HepG2 (cell line): Measurements from ENCODE around the gene GTF2I.

Source experiments
- EHMT2 ChIP-seq: fragments of 200-600 bp; sonication (generic); IDR thresholded peaks from 2 replicates; pipeline ENCODE4 v1.7.0; 2017; ENCODE audit warnings: antibody characterized with exemption, low read depth, low read length, borderline replicate concordance
- SRSF9 ChIP-seq: fragments of 200-400 bp; formaldehyde crosslinking; IDR thresholded peaks from 2 replicates; pipeline ENCODE4 v1.6.1; 2018; ENCODE audit warnings: borderline replicate concordance, mild to moderate bottlenecking, low read depth, low read length; ENCODE audit not compliant: insufficient read depth, poor library complexity, severe bottlenecking
- SUZ12 ChIP-seq: fragments of 150-350 bp; IDR thresholded peaks from 2 replicates; pipeline ENCODE4 v1.6.1; 2014; ENCODE audit warnings: low read depth, low read length
- TF ChIP-seq, protein P1 (sequence below): sonication (generic); formaldehyde crosslinking; IDR thresholded peaks from 2 replicates; pipeline ENCODE4 v1.5.0; 2020; ENCODE audit warnings: missing genetic modification reagents

DNA sequence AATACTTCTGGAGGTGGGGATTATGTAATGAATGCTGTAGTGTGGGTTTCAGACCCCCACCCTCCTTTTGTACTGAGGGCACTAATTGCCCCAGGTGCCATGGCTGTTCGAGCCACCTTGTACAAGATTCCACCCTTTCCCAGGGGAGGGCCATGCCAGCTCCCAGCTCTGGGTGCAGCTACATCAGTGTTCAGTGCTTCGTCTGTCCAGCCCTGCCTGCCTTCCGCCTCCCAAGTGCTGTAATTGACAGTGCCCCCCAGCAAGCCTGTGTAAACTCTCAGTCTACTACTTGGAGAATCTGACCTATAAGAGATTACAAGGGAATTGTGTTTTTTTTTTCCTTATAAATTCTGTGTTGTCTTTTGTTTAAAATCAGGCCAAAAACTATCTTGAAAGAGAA lies 33.0 kb downstream of the GTF2I start:
- no peak for TF ChIP-seq SRSF9
- TF ChIP-seq, protein P1, sequence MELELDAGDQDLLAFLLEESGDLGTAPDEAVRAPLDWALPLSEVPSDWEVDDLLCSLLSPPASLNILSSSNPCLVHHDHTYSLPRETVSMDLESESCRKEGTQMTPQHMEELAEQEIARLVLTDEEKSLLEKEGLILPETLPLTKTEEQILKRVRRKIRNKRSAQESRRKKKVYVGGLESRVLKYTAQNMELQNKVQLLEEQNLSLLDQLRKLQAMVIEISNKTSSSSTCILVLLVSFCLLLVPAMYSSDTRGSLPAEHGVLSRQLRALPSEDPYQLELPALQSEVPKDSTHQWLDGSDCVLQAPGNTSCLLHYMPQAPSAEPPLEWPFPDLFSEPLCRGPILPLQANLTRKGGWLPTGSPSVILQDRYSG (CRISPR knock-in tag), result no peak
- no peak for TF ChIP-seq EHMT2
- TF ChIP-seq SUZ12, result no peak
